SU-DHL-6 (cell line): ENCODE results near the gene CACNA2D1.

Experiments
- H2AFZ ChIP-seq: fragments of 200-600 bp; sonication (generic); 2 replicates; pipeline ENCODE4 v1.6.1; 2014; ENCODE audit warnings: low read depth, mild to moderate bottlenecking, moderate library complexity, mixed read lengths, antibody characterized with exemption, low read length; ENCODE audit not compliant: severe bottlenecking
- H3F3A ChIP-seq: fragments of 200-600 bp; shearing (Covaris generic); 2 replicates; pipeline ENCODE4 v1.6.0; 2016; ENCODE audit warnings: antibody characterized with exemption, mild to moderate bottlenecking; ENCODE audit not compliant: insufficient read depth
- H3K27ac ChIP-seq: fragments of 200-600 bp; sonication (generic); 2 replicates; pipeline ENCODE4 v1.5.1; 2016; ENCODE audit warnings: low read depth, mild to moderate bottlenecking, low read length, moderate library complexity, mixed read lengths
- H3K27me3 ChIP-seq: fragments of 200-600 bp; sonication (generic), shearing (Covaris generic); 2 replicates; pipeline ENCODE4 v1.6.0; 2014; ENCODE audit warnings: mild to moderate bottlenecking, low read length
- H3K36me3 ChIP-seq: fragments of 200-600 bp; sonication (generic); 2 replicates; pipeline ENCODE4 v1.6.1; 2014; ENCODE audit warnings: mild to moderate bottlenecking, low read length, mixed read lengths
- H3K4me2 ChIP-seq: fragments of 300-600, 200-600 bp; shearing (Covaris generic), sonication (generic); 2 replicates; pipeline ENCODE4 v1.6.0; 2014; ENCODE audit warnings: low read length, low read depth, mild to moderate bottlenecking; ENCODE audit not compliant: poor library complexity, severe bottlenecking
- H3K4me3 ChIP-seq: fragments of 200-600 bp; sonication (generic); 2 replicates; pipeline ENCODE4 v1.5.1; 2014; ENCODE audit warnings: antibody characterized with exemption, low read length, mild to moderate bottlenecking, mixed read lengths; ENCODE audit not compliant: insufficient read depth, poor library complexity, severe bottlenecking
- H3K79me2 ChIP-seq: fragments of 200-600 bp; sonication (generic); 2 replicates; pipeline ENCODE4 v1.6.1; 2014; ENCODE audit warnings: mild to moderate bottlenecking, low read length, moderate library complexity; ENCODE audit not compliant: insufficient read depth
- H3K9ac ChIP-seq: fragments of 200-600 bp; sonication (generic); 2 replicates; pipeline ENCODE4 v1.7.0; 2014; ENCODE audit warnings: mild to moderate bottlenecking, low read length
- H3K9me2 ChIP-seq: fragments of 200-600 bp; sonication (generic); replicated peaks from 2 replicates; pipeline ENCODE4 v1.6.1; 2014; ENCODE audit warnings: low read length; ENCODE audit not compliant: insufficient read depth
- H3K9me3 ChIP-seq: fragments of 200-600 bp; sonication (generic); 2 replicates; pipeline ENCODE4 v1.6.1; 2014; ENCODE audit warnings: low read length, mixed read lengths; ENCODE audit not compliant: insufficient read depth
- H4K20me1 ChIP-seq: fragments of 200-600 bp; sonication (generic); 2 replicates; pipeline ENCODE4 v1.6.1; 2014; ENCODE audit warnings: low read depth, mild to moderate bottlenecking, antibody characterized with exemption, low read length, moderate library complexity, mixed read lengths
- EZH2phosphoT487 ChIP-seq: fragments of 200-600 bp; sonication (generic), shearing (Covaris generic); conservative IDR thresholded peaks from 2 replicates; pipeline ENCODE4 v1.6.1; 2018; ENCODE audit warnings: mild to moderate bottlenecking, antibody characterized with exemption, low read length, moderate library complexity, mixed read lengths
- TF ChIP-seq, protein P1 (sequence below): fragments of 200-600 bp; sonication (generic); IDR thresholded peaks from one replicate; pipeline ENCODE4 v1.5.1; 2017; ENCODE audit warnings: antibody characterized with exemption, mild to moderate bottlenecking, low read length, moderate library complexity; ENCODE audit not compliant: insufficient read depth, poor library complexity, severe bottlenecking

The CACNA2D1 gene

DNA sequence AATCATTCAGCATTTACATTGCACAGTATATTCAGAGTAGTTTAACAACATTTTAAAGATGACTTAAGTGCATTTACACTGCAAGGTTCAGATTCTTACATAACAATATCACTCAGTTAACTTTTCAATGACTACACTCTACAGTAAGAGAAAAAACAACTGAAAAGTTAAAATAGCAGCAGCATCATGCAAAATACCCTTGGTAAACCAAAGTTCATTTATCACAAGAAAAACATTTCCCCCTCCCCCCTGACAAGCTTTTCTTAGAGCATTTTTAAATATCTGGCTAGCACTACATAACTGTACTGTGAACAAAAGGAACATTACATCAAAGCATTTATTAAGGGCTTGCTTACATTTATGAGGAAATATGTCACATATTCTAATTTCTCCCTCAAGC lies 494.3 kb downstream of the CACNA2D1 start:
- H3F3A ChIP-seq: no peaks in the 10 kb centered on the region
- no peaks in the 10 kb centered on the region for H3K9me2 ChIP-seq
- no peaks in the 10 kb centered on the region for H3K79me2 ChIP-seq
- H3K9ac ChIP-seq: no peak overlapping the region
- H3K9me3 ChIP-seq: no peaks in the 10 kb centered on the region
- no peaks in the 10 kb centered on the region for H3K36me3 ChIP-seq
- TF ChIP-seq, protein P1, sequence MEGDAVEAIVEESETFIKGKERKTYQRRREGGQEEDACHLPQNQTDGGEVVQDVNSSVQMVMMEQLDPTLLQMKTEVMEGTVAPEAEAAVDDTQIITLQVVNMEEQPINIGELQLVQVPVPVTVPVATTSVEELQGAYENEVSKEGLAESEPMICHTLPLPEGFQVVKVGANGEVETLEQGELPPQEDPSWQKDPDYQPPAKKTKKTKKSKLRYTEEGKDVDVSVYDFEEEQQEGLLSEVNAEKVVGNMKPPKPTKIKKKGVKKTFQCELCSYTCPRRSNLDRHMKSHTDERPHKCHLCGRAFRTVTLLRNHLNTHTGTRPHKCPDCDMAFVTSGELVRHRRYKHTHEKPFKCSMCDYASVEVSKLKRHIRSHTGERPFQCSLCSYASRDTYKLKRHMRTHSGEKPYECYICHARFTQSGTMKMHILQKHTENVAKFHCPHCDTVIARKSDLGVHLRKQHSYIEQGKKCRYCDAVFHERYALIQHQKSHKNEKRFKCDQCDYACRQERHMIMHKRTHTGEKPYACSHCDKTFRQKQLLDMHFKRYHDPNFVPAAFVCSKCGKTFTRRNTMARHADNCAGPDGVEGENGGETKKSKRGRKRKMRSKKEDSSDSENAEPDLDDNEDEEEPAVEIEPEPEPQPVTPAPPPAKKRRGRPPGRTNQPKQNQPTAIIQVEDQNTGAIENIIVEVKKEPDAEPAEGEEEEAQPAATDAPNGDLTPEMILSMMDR: no peak
- no peak for TF ChIP-seq EZH2phosphoT487
- H3K27me3 ChIP-seq: no peaks in the 10 kb centered on the region
- H3K4me2 ChIP-seq: no peak overlapping the region
- H2AFZ ChIP-seq: no peak overlapping the region
- H3K4me3 ChIP-seq: no peak overlapping the region
- no peaks in the 10 kb centered on the region for H4K20me1 ChIP-seq
- H3K27ac ChIP-seq: no peak overlapping the region

DNA sequence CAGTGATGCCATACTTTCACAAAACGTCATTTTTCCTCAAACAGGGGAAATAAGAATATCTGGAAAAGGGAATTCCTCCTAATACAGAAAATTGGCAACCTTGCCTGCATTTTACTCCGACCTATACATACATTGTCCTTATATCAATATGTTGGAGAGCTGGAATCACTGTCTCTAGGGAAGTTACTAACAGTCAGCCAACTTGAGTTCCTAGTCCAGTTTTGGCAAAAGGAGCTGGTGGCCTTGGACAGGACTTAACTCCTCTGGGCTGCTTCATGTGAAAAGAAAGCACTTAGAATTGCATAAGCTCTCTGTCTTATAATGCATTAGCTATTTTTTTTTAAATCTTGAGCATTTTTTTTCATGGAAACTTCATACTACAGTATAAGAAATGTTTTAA lies 499.5 kb downstream of the CACNA2D1 start:
- Histone ChIP-seq H3K27ac (no peak overlapping the region), H3K4me3 (no peak overlapping the region), H4K20me1 (no peaks in the 10 kb centered on the region), H3K9me2 (no peaks in the 10 kb centered on the region), H2AFZ (no peak overlapping the region), H3F3A (no peaks in the 10 kb centered on the region), H3K79me2 (no peaks in the 10 kb centered on the region), H3K9ac (no peak overlapping the region), H3K27me3 (no peaks in the 10 kb centered on the region), H3K4me2 (no peak overlapping the region), H3K9me3 (no peaks in the 10 kb centered on the region), H3K36me3 (no peaks in the 10 kb centered on the region)
- TF ChIP-seq, protein P1: no peak
- TF ChIP-seq EZH2phosphoT487: no peak

DNA sequence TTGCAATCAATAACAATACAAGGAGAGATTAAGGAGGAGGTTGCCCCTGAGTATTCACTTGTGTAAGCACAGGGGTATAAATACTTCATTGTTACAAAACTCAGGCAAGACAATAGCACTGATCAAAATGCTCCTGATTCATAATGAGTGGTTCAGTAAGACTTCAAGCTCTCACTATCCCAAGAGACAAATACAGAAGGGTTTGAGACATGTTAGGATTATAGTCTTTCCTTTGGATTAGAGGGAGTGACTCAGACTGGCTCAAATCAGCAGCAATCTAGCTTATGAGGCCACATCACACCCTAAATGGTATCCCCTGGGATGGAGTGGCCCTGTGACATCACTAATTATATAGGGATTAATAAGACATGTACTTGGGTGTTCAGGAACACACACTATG lies 506.5 kb downstream of the CACNA2D1 start:
- no peak overlapping the region for H3K4me2 ChIP-seq
- no peaks in the 10 kb centered on the region for H3K79me2 ChIP-seq
- no peaks in the 10 kb centered on the region for H3K27me3 ChIP-seq
- no peak overlapping the region for H3K27ac ChIP-seq
- no peak overlapping the region for H3K9ac ChIP-seq
- H3F3A ChIP-seq: no peaks in the 10 kb centered on the region
- TF ChIP-seq EZH2phosphoT487: no peak
- TF ChIP-seq, protein P1: no peak
- H3K9me2 ChIP-seq: no peaks in the 10 kb centered on the region
- no peaks in the 10 kb centered on the region for H3K36me3 ChIP-seq
- H3K9me3 ChIP-seq: no peaks in the 10 kb centered on the region
- H4K20me1 ChIP-seq: no peaks in the 10 kb centered on the region
- H3K4me3 ChIP-seq: no peak overlapping the region
- H2AFZ ChIP-seq: no peak overlapping the region
